ENCODE data around the gene OR4E2.

GRCh38 chr14:21612324-21612723 lies 41.3 kb upstream of the OR4E2 start:
- TF ChIP-seq, protein P1, sequence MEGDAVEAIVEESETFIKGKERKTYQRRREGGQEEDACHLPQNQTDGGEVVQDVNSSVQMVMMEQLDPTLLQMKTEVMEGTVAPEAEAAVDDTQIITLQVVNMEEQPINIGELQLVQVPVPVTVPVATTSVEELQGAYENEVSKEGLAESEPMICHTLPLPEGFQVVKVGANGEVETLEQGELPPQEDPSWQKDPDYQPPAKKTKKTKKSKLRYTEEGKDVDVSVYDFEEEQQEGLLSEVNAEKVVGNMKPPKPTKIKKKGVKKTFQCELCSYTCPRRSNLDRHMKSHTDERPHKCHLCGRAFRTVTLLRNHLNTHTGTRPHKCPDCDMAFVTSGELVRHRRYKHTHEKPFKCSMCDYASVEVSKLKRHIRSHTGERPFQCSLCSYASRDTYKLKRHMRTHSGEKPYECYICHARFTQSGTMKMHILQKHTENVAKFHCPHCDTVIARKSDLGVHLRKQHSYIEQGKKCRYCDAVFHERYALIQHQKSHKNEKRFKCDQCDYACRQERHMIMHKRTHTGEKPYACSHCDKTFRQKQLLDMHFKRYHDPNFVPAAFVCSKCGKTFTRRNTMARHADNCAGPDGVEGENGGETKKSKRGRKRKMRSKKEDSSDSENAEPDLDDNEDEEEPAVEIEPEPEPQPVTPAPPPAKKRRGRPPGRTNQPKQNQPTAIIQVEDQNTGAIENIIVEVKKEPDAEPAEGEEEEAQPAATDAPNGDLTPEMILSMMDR (IDR thresholded peaks at IDR 0.05; ENCODE audit: low read length), result no peak
- TF ChIP-seq EZH2 (IDR thresholded peaks at IDR 0.05; ENCODE audit: borderline replicate concordance, low read length), result no peak
